H9 (cell line): ENCODE data around the gene RASAL1. TPM values are rescaled to one million over a fixed set of nuclear protein-coding genes. Genes with fewer than 3 reads are reported as not detected.

Source experiments
- DNase-seq: peaks from one replicate; pipeline ENCODE4 v3.0.0-alpha.2; 2017
- H2AFZ ChIP-seq: one replicate; pipeline ENCODE4 v1.6.1; 2013; ENCODE audit warnings: mild to moderate bottlenecking, low read length, control low read depth, moderate library complexity
- H2AK5ac ChIP-seq: 2 replicates; pipeline ENCODE4 v1.6.1; 2013; ENCODE audit warnings: low read length, control low read depth, mixed read lengths; ENCODE audit not compliant: insufficient read length
- H2BK120ac ChIP-seq: one replicate; pipeline ENCODE4 v1.6.1; 2013; ENCODE audit warnings: low read depth, mild to moderate bottlenecking, low read length, control low read depth, inconsistent platforms; ENCODE audit not compliant: poor library complexity, severe bottlenecking
- H2BK12ac ChIP-seq: 2 replicates; pipeline ENCODE4 v1.6.1; 2013; ENCODE audit warnings: low read length, control low read depth, mixed read lengths, low read depth; ENCODE audit not compliant: insufficient read length
- H2BK15ac ChIP-seq: 2 replicates; pipeline ENCODE4 v1.6.1; 2013; ENCODE audit warnings: low read depth, low read length, control low read depth
- H2BK20ac ChIP-seq: one replicate; pipeline ENCODE4 v1.6.1; 2013; ENCODE audit warnings: low read depth, mild to moderate bottlenecking, low read length, control low read depth, inconsistent platforms; ENCODE audit not compliant: poor library complexity, severe bottlenecking
- H2BK5ac ChIP-seq: 2 replicates; pipeline ENCODE4 v1.6.1; 2013; ENCODE audit warnings: low read length, control low read depth, mixed read lengths; ENCODE audit not compliant: insufficient read length
- H3K14ac ChIP-seq: 2 replicates; pipeline ENCODE4 v1.6.1; 2013; ENCODE audit warnings: low read length, control low read depth; ENCODE audit not compliant: insufficient read depth
- H3K18ac ChIP-seq: 2 replicates; pipeline ENCODE4 v1.6.1; 2013; ENCODE audit warnings: low read depth, mild to moderate bottlenecking, mixed read lengths, low read length, control low read depth; ENCODE audit not compliant: insufficient read length
- H3K23ac ChIP-seq: 2 replicates; pipeline ENCODE4 v1.6.1; 2013; ENCODE audit warnings: low read length, control low read depth, mixed read lengths, low read depth; ENCODE audit not compliant: insufficient read length
- H3K23me2 ChIP-seq: 2 replicates; pipeline ENCODE4 v1.6.1; 2013; ENCODE audit warnings: low read depth, mild to moderate bottlenecking, mixed read lengths, low read length, control low read depth; ENCODE audit not compliant: insufficient read length, poor library complexity, severe bottlenecking
- H3K27ac ChIP-seq: 2 replicates; pipeline ENCODE4 v1.5.1; 2013; ENCODE audit warnings: low read length, control low read depth, mixed read lengths, low read depth; ENCODE audit not compliant: insufficient read length
- H3K27me3 ChIP-seq: 2 replicates; pipeline ENCODE4 v1.6.1; 2013; ENCODE audit warnings: low read length, control low read depth, inconsistent platforms; ENCODE audit not compliant: insufficient read depth
- H3K4ac ChIP-seq: 2 replicates; pipeline ENCODE4 v1.6.1; 2013; ENCODE audit warnings: low read depth, mild to moderate bottlenecking, control low read depth, inconsistent platforms, low read length, moderate library complexity
- H3K4me1 ChIP-seq: 2 replicates; pipeline ENCODE4 v1.6.1; 2013; ENCODE audit warnings: low read length, control low read depth, inconsistent platforms; ENCODE audit not compliant: insufficient read depth
- H3K4me2 ChIP-seq: 2 replicates; pipeline ENCODE4 v1.6.1; 2013; ENCODE audit warnings: low read length, control low read depth, mixed read lengths; ENCODE audit not compliant: insufficient read length, insufficient read depth
- H3K56ac ChIP-seq: 2 replicates; pipeline ENCODE4 v1.6.1; 2013; ENCODE audit warnings: low read depth, mild to moderate bottlenecking, mixed read lengths, low read length, control low read depth; ENCODE audit not compliant: insufficient read length
- H3K79me1 ChIP-seq: 2 replicates; pipeline ENCODE4 v1.6.1; 2013; ENCODE audit warnings: low read depth, mild to moderate bottlenecking, moderate library complexity, low read length, control low read depth, inconsistent platforms; ENCODE audit not compliant: insufficient read depth, poor library complexity, severe bottlenecking
- H3K79me2 ChIP-seq: 2 replicates; pipeline ENCODE4 v1.6.1; 2013; ENCODE audit warnings: low read length, control low read depth, inconsistent platforms; ENCODE audit not compliant: insufficient read depth
- H3K9ac ChIP-seq: 2 replicates; pipeline ENCODE4 v1.6.1; 2013; ENCODE audit warnings: low read length, control low read depth, mixed read lengths; ENCODE audit not compliant: insufficient read length; ENCODE audit errors: extremely low read depth
- H3K9me3 ChIP-seq: one replicate; pipeline ENCODE4 v1.6.1; 2013; ENCODE audit warnings: low read depth, low read length, inconsistent platforms; ENCODE audit not compliant: control insufficient read depth
- H3T11ph ChIP-seq: one replicate; pipeline ENCODE4 v1.6.1; 2013; ENCODE audit warnings: mild to moderate bottlenecking, low read length, control low read depth, inconsistent platforms
- H4K20me1 ChIP-seq: one replicate; pipeline ENCODE4 v1.6.1; 2013; ENCODE audit not compliant: control insufficient read depth, insufficient read length, insufficient read depth
- H4K5ac ChIP-seq: 2 replicates; pipeline ENCODE4 v1.6.1; 2013; ENCODE audit warnings: low read depth, mild to moderate bottlenecking, mixed read lengths, low read length, control low read depth; ENCODE audit not compliant: insufficient read length
- H4K8ac ChIP-seq: replicated peaks from 2 replicates; pipeline ENCODE4 v1.6.1; 2013; ENCODE audit warnings: low read length, control low read depth, mixed read lengths, low read depth; ENCODE audit not compliant: insufficient read length
- H4K91ac ChIP-seq: 2 replicates; pipeline ENCODE4 v1.6.1; 2013; ENCODE audit warnings: low read depth, mild to moderate bottlenecking, moderate library complexity, mixed read lengths, low read length, control low read depth; ENCODE audit not compliant: insufficient read length
- H3K27ac Mint-ChIP-seq, 3 experiments: 2 replicates in 2 of 3; 3 replicates in 1 of 3; pipeline ENCODE4 v1.8.0; 2020 to 2021; ENCODE audit warnings: mixed read lengths in 3 of 3, mild to moderate bottlenecking in 1 of 3, moderate library complexity in 1 of 3
- H3K27me3 Mint-ChIP-seq: 2 replicates; pipeline ENCODE4 v1.8.0; 2021; ENCODE audit warnings: low read depth, mild to moderate bottlenecking, moderate library complexity, mixed read lengths
- H3K36me3 Mint-ChIP-seq, 3 experiments: 2 replicates in 2 of 3; 3 replicates in 1 of 3; pipeline ENCODE4 v1.8.0; 2020 to 2021; ENCODE audit warnings: low read depth in 3 of 3, mixed read lengths in 3 of 3; ENCODE audit not compliant: insufficient read depth in 1 of 3
- H3K4me1 Mint-ChIP-seq, 2 experiments: 2 replicates each; pipeline ENCODE4 v1.8.0; 2020; ENCODE audit warnings: mixed read lengths in 2 of 2
- H3K4me3 Mint-ChIP-seq, 2 experiments: 2 replicates in 1 of 2; 3 replicates in 1 of 2; pipeline ENCODE4 v1.8.0; 2020 to 2021; ENCODE audit warnings: mild to moderate bottlenecking in 2 of 2, mixed read lengths in 2 of 2, moderate library complexity in 1 of 2
- H3K9me3 Mint-ChIP-seq, 2 experiments: 2 replicates in 1 of 2; 3 replicates in 1 of 2; pipeline ENCODE4 v1.8.0; 2020; ENCODE audit warnings: mild to moderate bottlenecking in 2 of 2, mixed read lengths in 2 of 2, moderate library complexity in 1 of 2
- WGBS: extraction: QIAGEN DNeasy Blood & Tissue Kit; methylation state at CpG from one replicate; pipeline ENCODE4 v1.1.7; 2013; ENCODE audit warnings: missing lambda C conversion rate, low lambda C conversion rate, mixed read lengths; ENCODE audit not compliant: insufficient read length; ENCODE audit errors: extremely low coverage; 5-methylcytosine and 5-hydroxymethylcytosine counted together
- total RNA-seq: library from RNA; stranded (reverse); gene quantifications from 2 replicates; pipeline ENCODE4 v1.2.1, GENCODE V29; 2021
- TF ChIP-seq, protein P1 (sequence below): fragments of 200-600 bp; sonication (generic); conservative IDR thresholded peaks from 3 replicates; pipeline ENCODE4 v1.8.0; 2021; ENCODE audit warnings: antibody characterized with exemption, mild to moderate bottlenecking

Gene RASAL1
- total RNA-seq, 1 experiment from 2014 or later: 2.3 TPM

GRCh38 chr12:113059071-113059595 is 76.4 kb downstream of the RASAL1 start:
- no peak for DNase-seq
- H3K27ac Mint-ChIP-seq: no peak overlapping the region
- no peak overlapping the region for H3K4ac ChIP-seq
- H3K23ac ChIP-seq: no peak overlapping the region
- no peaks in the 10 kb centered on the region for H4K20me1 ChIP-seq
- H3K4me1 Mint-ChIP-seq: peaks cover 6 to 18% of the 10 kb centered on the region in 2 experiments
- H3K23me2 ChIP-seq: no peaks in the 10 kb centered on the region
- H3K4me1 ChIP-seq: no peaks in the 10 kb centered on the region
- WGBS: no CpG with 5 or more reads among the region's 8 CpGs
- no peak overlapping the region for H3K56ac ChIP-seq
- no peak overlapping the region for H2BK15ac ChIP-seq
- H3K4me2 ChIP-seq: no peak overlapping the region
- no peak overlapping the region for H4K8ac ChIP-seq
- no peak overlapping the region for H3K4me3 Mint-ChIP-seq
- H3K9ac ChIP-seq: no peak overlapping the region
- H2BK12ac ChIP-seq: no peak overlapping the region
- no peaks in the 10 kb centered on the region for H3K79me1 ChIP-seq
- no peak overlapping the region for H2AK5ac ChIP-seq
- H3K36me3 Mint-ChIP-seq: no peaks in the 10 kb centered on the region; a peak in 1 of 7 replicates
- no peaks in the 10 kb centered on the region for H3K9me3 Mint-ChIP-seq
- H2BK120ac ChIP-seq: no peak overlapping the region
- no peaks in the 10 kb centered on the region for H3K9me3 ChIP-seq
- no peak overlapping the region for H3K14ac ChIP-seq
- no peak overlapping the region for H3K18ac ChIP-seq
- TF ChIP-seq, protein P1, sequence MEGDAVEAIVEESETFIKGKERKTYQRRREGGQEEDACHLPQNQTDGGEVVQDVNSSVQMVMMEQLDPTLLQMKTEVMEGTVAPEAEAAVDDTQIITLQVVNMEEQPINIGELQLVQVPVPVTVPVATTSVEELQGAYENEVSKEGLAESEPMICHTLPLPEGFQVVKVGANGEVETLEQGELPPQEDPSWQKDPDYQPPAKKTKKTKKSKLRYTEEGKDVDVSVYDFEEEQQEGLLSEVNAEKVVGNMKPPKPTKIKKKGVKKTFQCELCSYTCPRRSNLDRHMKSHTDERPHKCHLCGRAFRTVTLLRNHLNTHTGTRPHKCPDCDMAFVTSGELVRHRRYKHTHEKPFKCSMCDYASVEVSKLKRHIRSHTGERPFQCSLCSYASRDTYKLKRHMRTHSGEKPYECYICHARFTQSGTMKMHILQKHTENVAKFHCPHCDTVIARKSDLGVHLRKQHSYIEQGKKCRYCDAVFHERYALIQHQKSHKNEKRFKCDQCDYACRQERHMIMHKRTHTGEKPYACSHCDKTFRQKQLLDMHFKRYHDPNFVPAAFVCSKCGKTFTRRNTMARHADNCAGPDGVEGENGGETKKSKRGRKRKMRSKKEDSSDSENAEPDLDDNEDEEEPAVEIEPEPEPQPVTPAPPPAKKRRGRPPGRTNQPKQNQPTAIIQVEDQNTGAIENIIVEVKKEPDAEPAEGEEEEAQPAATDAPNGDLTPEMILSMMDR: no peak
- H3K27me3 Mint-ChIP-seq: peaks cover 36% of the 10 kb centered on the region
- H3T11ph ChIP-seq: no peak overlapping the region
- no peak overlapping the region for H4K91ac ChIP-seq
- H3K27me3 ChIP-seq: peaks cover 10% of the 10 kb centered on the region
- H3K27ac ChIP-seq: no peak overlapping the region
- H3K79me2 ChIP-seq: no peaks in the 10 kb centered on the region
- no peak overlapping the region for H2BK5ac ChIP-seq
- no peak overlapping the region for H2AFZ ChIP-seq
- H4K5ac ChIP-seq: no peak overlapping the region
- no peak overlapping the region for H2BK20ac ChIP-seq
